Measurements from ENCODE around the gene MAP4. TPM values are rescaled to one million over a fixed set of nuclear protein-coding genes. Genes with fewer than 3 reads are reported as not detected.
A peak's percentile ranks its signal among the peaks of the same experiment; 100 is the strongest.

Gene MAP4
- total RNA-seq, 1 experiment from 2014 or later, result 137 TPM

- Histone ChIP-seq H3K4me1 (peaks cover 5% of the 10 kb centered on the region; the same call in 1 of the 2 replicates), H3K4me3 (ENCODE audit: low read depth, low read length) (no peak overlapping the region), H3K27me3 (replicated peaks; ENCODE audit: control insufficient read depth, insufficient read depth, low read length) (no peaks in the 10 kb centered on the region), H3K9me3 (no peaks in the 10 kb centered on the region), H3K36me3 (ENCODE audit: control insufficient read depth, insufficient read depth, low read length) (no peaks in the 10 kb centered on the region)
- Mint-ChIP-seq H3K4me1 (ENCODE audit: low read depth, unreplicated experiment) (no peaks in the 10 kb centered on the region), H3K4me3 (ENCODE audit: unreplicated experiment) (no peak overlapping the region), H3K27ac (ENCODE audit: unreplicated experiment) (no peak overlapping the region), H3K9me3 (ENCODE audit: unreplicated experiment) (no peaks in the 10 kb centered on the region), H3K27me3 (ENCODE audit: insufficient read depth, unreplicated experiment) (no peaks in the 10 kb centered on the region), H3K36me3 (ENCODE audit: insufficient read depth, unreplicated experiment) (peaks cover 24% of the 10 kb centered on the region)
- BruUV-seq (replicated peaks), result no TSS peak
- TF ChIP-seq, protein P1, sequence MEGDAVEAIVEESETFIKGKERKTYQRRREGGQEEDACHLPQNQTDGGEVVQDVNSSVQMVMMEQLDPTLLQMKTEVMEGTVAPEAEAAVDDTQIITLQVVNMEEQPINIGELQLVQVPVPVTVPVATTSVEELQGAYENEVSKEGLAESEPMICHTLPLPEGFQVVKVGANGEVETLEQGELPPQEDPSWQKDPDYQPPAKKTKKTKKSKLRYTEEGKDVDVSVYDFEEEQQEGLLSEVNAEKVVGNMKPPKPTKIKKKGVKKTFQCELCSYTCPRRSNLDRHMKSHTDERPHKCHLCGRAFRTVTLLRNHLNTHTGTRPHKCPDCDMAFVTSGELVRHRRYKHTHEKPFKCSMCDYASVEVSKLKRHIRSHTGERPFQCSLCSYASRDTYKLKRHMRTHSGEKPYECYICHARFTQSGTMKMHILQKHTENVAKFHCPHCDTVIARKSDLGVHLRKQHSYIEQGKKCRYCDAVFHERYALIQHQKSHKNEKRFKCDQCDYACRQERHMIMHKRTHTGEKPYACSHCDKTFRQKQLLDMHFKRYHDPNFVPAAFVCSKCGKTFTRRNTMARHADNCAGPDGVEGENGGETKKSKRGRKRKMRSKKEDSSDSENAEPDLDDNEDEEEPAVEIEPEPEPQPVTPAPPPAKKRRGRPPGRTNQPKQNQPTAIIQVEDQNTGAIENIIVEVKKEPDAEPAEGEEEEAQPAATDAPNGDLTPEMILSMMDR (IDR thresholded peaks at IDR 0.05; ENCODE audit: insufficient read depth in 1 of 2, low read depth in 1 of 2, low read length in 1 of 2, severe bottlenecking in 1 of 2, unreplicated experiment in 1 of 2), result no peak
- ChIA-PET CTCF (no interaction called here), POLR2A (no interaction called here)
- intact Hi-C loops (cut with micrococcal nuclease; ENCODE audit: unreplicated experiment), result no loop called here
- no peak for DNase-seq
Measured at GRCh38 chr3:48004694-48005093, 11.5 kb downstream of the MAP4 start.

DNA sequence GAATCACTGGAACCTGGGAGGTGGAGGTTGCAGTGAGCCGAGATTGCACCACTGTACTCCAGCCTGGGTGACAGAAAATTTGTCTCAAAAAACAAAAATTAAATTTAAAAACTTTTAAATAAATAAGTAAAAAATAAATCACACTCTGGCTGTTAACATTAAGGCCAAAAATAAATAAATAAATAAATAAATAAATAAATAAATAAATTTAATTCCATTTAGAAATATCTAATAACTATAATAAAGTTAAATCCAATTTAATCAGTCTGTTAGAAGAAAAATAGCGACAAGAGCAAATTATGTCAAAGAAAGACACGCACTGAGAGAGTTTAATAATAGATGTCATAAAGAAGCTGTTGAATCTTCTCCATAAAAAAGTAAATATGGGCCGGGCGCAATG, 13.4 kb downstream of the MAP4 start:
- Histone ChIP-seq H3K4me1 (peaks cover 5% of the 10 kb centered on the region; the same call in 1 of the 2 replicates), H3K4me3 (ENCODE audit: low read depth, low read length) (no peak overlapping the region), H3K27me3 (replicated peaks; ENCODE audit: control insufficient read depth, insufficient read depth, low read length) (no peaks in the 10 kb centered on the region), H3K9me3 (no peaks in the 10 kb centered on the region), H3K36me3 (ENCODE audit: control insufficient read depth, insufficient read depth, low read length) (no peaks in the 10 kb centered on the region)
- H3K9me3 Mint-ChIP-seq (ENCODE audit: unreplicated experiment), result no peaks in the 10 kb centered on the region
- DNase-seq, result no peak
- H3K27ac Mint-ChIP-seq (ENCODE audit: unreplicated experiment), result no peak overlapping the region
- no TSS peak for BruUV-seq (replicated peaks)
- ChIA-PET CTCF (no interaction called here), POLR2A (no interaction called here)
- H3K4me1 Mint-ChIP-seq (ENCODE audit: low read depth, unreplicated experiment), result no peaks in the 10 kb centered on the region
- TF ChIP-seq, protein P1 (IDR thresholded peaks at IDR 0.05; ENCODE audit: insufficient read depth in 1 of 2, low read depth in 1 of 2, low read length in 1 of 2, severe bottlenecking in 1 of 2, unreplicated experiment in 1 of 2), result no peak
- peaks cover 10% of the 10 kb centered on the region for H3K36me3 Mint-ChIP-seq (ENCODE audit: insufficient read depth, unreplicated experiment)
- intact Hi-C loops (cut with micrococcal nuclease; ENCODE audit: unreplicated experiment), result no loop called here
- H3K27me3 Mint-ChIP-seq (ENCODE audit: insufficient read depth, unreplicated experiment), result no peaks in the 10 kb centered on the region
- H3K4me3 Mint-ChIP-seq (ENCODE audit: unreplicated experiment), result no peak overlapping the region

DNA sequence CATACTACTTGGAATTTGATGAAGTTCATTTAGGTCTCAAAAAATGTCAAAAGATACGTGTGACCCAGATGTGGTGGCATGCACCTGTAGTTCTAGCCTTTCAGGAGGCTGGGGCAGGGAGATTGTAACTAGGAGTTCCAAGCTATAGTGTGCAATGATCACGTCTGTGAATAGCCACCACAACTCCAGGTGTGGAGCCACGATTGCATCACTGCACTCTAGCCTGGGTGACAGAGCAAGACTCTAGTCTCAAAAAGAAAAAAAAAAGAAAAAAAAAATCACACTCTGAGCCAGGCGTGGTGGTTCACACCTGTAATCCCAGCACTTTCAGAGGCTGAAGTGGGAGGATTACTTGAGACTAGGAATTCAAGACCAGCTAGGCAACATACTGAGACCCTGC, 14.2 kb downstream of the MAP4 start:
- Histone ChIP-seq H3K4me1 (peaks cover 5% of the 10 kb centered on the region; the same call in 1 of the 2 replicates), H3K9me3 (no peaks in the 10 kb centered on the region), H3K36me3 (ENCODE audit: control insufficient read depth, insufficient read depth, low read length) (no peaks in the 10 kb centered on the region), H3K4me3 (ENCODE audit: low read depth, low read length) (no peak overlapping the region), H3K27me3 (replicated peaks; ENCODE audit: control insufficient read depth, insufficient read depth, low read length) (no peaks in the 10 kb centered on the region)
- Mint-ChIP-seq H3K27me3 (ENCODE audit: insufficient read depth, unreplicated experiment) (no peaks in the 10 kb centered on the region), H3K27ac (ENCODE audit: unreplicated experiment) (no peak overlapping the region), H3K4me1 (ENCODE audit: low read depth, unreplicated experiment) (no peaks in the 10 kb centered on the region), H3K36me3 (ENCODE audit: insufficient read depth, unreplicated experiment) (peaks cover 8% of the 10 kb centered on the region), H3K9me3 (ENCODE audit: unreplicated experiment) (no peaks in the 10 kb centered on the region), H3K4me3 (ENCODE audit: unreplicated experiment) (no peak overlapping the region)
- intact Hi-C loops (cut with micrococcal nuclease; ENCODE audit: unreplicated experiment), result no loop called here
- ChIA-PET CTCF (no interaction called here), POLR2A (no interaction called here)
- BruUV-seq (replicated peaks), result no TSS peak
- peak in 1 of 2 experiments; percentile 14 for DNase-seq
- TF ChIP-seq, protein P1 (IDR thresholded peaks at IDR 0.05; ENCODE audit: insufficient read depth in 1 of 2, low read depth in 1 of 2, low read length in 1 of 2, severe bottlenecking in 1 of 2, unreplicated experiment in 1 of 2), result no peak

Measured in Caco-2 (cell line).